GM19239 (cell line): Measurements from ENCODE around the gene CTNNBL1.
"Not testable (repeated sequence)": the region's sequence is repeated elsewhere in the genome, so short reads cannot be mapped to it uniquely, and the experiment has no call there.

Experiments
- DNase-seq: peaks from one replicate; pipeline ENCODE4 v3.0.0; 2011; ENCODE audit warnings: low spot score; ENCODE audit not compliant: insufficient read length
- FAIRE-seq: peaks from 2 replicates; lab custom pipeline; 2011; peaks lifted over from hg19 to GRCh38; lab: Jason Lieb, UNC

The CTNNBL1 gene

DNA sequence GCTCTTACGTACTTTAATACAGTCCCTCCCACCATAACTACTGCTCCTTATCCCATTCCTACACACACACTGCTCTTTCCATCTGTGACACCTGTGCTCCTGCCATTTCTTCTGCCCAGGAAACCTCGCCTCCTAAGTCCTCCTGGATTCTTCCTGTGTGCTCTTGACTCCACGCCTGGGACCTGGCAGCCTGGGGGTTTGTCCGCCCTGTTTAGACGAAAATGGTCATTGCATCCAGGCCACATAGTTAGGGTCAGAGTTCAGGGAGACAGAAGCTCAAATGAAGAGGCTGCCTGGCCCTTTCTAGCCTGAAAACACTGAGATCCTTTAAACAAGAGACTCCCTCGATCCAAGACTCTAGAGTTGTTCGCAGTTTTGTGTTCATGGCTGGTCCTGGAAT is 17.4 kb upstream of the CTNNBL1 start:
- DNase-seq: no peak
- FAIRE-seq: no peak

- DNase-seq (no peak), FAIRE-seq (no peak)
Measured at GRCh38 chr20:37677969-37678861, 15.6 kb upstream of the CTNNBL1 start.

DNA sequence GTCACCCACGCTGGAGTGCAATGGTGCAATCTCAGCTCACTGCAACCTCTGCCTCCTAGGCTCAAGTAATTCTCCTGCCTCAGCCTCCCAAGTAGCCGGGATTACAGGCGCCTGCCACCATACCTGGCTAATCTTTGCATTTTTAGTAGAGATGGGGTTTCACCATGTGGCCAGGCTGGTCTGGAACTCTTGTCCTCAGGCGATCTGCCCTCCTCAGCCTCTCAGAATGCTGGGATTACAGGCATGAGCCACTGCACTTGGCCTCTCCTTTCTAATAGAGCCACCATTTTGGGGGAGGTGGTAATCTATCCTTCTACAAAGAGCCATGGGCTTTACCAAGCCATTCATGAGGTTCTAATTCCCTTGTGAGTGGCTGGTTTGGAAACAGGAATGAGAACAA is 14.1 kb upstream of the CTNNBL1 start:
- not testable (repeated sequence) for DNase-seq, FAIRE-seq

GRCh38 chr20:37680420-37680819 is 13.4 kb upstream of the CTNNBL1 start:
- no peak for FAIRE-seq
- no peak for DNase-seq

DNA sequence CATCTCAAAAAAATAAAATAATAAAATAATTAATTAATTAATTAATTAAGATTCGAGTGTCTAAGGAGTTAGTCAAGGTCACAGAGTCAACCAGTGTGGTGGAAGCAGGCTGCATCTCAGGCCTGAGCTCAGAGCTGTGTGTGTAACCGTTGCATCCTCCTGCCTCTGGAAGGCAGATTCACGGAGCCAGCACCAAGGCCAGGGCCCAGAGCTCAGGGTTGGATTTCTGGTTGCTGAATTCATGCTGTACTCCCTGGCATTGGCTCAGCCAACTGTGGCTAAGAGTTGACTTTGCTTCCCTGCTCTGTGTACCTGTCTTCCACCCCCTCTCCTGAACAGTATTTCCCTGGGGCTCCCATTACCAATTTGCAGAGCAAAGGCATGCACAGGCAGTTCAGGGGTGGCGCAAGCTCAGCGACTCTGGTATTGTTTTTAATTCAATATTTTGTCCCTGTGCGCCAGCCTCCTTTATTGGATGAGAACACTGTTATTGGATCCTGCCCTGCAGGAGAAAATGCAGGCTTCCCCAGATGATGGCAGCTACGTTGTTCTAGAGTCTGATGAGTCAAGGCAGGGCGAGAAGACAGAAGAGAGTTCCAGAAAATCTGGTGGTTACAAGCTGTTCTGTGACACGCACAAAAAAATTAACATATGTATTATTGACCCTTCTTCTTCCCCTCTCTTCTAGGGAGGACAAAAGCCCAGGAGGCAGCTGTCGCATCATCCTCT is 12.3 kb upstream of the CTNNBL1 start:
- FAIRE-seq: no peak

GRCh38 chr20:37683146-37683545 is 10.7 kb upstream of the CTNNBL1 start:
- not testable (repeated sequence) for DNase-seq, FAIRE-seq

More for the DNA sequence above, 12.3 kb upstream of the CTNNBL1 start:
- DNase-seq: no peak

DNA sequence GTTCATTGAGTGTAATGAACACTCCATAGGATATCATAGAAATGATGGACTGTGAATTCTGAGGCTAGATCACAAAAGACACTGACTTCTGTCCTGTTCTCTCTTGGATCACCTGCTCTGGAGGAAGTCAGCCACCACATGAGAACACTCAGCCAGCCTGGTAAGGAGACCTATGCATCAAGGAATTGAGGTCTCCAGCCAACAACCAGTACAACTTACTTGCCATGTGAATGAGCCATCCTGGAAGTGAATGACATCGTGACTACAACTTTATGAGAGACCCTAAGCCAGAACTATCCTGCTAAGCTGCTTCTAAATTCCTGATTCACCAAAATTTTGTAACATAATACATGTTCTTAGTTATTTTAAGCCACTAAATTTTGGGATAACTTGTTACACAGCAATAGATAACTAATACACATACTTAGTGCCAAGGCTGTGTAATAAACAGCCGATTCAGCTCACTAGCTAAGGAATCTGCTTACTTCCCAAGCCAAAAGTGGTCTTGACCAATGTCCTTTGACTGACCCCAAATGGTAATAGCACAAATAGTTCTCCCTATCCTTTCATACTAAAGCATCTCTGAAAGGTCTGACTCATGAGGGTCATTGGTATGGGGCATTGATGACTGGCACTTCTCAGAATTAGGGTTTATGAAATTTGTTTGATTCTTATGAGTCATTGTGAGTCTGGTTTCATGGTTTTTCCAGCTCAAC is 6.9 kb upstream of the CTNNBL1 start:
- DNase-seq (no peak), FAIRE-seq (no peak)

DNA sequence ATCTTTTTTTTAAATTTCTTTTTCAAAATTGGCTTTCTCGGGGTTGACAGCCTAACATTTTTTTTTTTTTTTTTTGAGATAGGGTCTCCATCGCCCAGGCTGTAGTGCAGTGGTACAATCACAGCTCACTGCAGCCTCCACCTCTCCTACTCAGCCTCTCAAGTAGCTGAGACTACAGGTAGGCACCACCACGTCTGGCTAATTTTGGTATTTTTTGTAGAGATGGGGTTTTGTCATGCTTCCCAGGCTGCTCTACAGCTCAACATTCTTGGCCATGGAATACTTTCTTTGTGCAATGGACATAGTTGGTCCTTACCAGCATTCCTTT is 6.4 kb upstream of the CTNNBL1 start:
- DNase-seq (no peak), FAIRE-seq (no peak)

GRCh38 chr20:37688093-37688492 is 5.7 kb upstream of the CTNNBL1 start:
- no peak for FAIRE-seq
- no peak for DNase-seq

GRCh38 chr20:37690626-37691369 is 3.0 kb upstream of the CTNNBL1 start:
- FAIRE-seq: no peak
- DNase-seq: no peak

DNA sequence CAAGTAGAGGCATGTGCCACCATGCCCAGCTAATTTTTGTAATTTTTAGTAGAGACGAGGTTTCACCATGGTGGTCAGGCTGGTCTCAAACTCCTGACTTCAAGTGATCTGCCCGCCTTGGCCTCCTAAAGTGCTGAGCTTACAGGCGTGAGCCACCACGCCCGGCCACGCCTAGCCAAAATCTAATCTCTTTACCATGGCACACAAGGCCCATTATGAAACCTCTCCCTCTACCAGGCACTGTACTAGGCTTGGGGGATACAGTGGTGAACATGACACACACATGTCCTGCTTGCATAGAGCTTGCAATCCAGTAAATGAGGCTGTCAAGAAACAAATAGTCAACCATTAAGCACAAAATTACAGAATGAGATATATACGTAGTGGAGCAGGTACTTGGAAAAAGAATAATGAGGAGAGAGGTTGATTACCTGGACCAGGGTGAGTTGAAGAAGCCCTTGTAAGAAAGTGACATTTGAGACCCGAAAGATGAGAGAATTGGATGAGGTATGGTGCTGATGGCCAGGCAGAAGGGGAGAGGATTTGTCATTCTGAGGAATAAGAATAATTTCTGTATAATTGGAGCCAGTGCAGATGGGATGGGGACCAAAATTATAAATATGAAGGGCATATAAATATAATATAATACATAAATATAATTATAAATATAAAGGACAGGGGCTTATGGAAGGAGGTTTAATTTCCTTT is 1.2 kb upstream of the CTNNBL1 start:
- FAIRE-seq: no peak
- DNase-seq: no peak

- DNase-seq: no peak
- no peak for FAIRE-seq
Measured at GRCh38 chr20:37693242-37693634, 592 bp upstream of the CTNNBL1 start.

- FAIRE-seq (no peak), DNase-seq (no peak)
Measured at GRCh38 chr20:37695684-37696342, 2.0 kb downstream of the CTNNBL1 start.

DNA sequence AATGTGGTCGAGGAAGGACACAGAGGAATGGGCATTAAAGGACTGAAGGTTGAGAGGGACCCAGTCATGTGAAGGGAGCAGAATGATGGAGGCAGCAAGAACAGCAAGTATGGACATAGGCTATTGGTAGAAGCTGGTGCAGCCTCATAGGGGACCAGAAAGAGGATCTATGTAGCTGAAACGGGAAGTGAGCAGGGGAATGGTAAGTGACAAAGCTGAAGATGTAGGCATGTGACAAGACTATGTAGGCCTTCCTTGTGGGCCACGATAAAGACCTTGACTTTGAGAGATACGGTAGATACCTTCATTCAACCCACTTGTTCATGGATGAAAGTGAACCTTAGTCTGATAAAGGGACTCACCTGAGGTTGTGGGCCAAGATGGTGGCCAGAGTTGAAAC is 3.5 kb downstream of the CTNNBL1 start:
- peak; percentile 23 for DNase-seq
- peak; percentile 72 for FAIRE-seq

GRCh38 chr20:37699202-37699601 is 5.4 kb downstream of the CTNNBL1 start:
- FAIRE-seq (no peak), DNase-seq (no peak)

GRCh38 chr20:37700301-37700700 is 6.5 kb downstream of the CTNNBL1 start:
- FAIRE-seq: no peak
- no peak for DNase-seq

DNA sequence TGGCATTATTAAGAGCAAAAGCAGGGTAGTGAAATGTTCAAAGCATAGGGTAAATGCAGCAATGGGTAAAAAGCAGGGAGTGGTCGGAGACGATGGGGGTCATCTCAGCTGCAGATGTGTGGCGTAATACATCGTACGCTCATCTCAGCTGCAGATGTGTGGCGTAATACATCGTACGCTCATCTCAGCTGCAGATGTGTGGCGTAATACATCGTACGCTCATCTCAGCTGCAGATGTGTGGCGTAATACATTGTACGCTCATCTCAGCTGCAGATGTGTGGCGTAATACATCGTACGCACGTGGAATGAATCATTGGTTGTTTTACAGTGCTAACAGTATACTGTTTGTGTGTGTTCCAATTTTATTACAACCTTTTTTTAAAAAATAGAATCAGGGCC is 7.8 kb downstream of the CTNNBL1 start:
- not testable (repeated sequence) for DNase-seq, FAIRE-seq

GRCh38 chr20:37702403-37703034 is 8.7 kb downstream of the CTNNBL1 start:
- no peak for FAIRE-seq
- DNase-seq: no peak
